Measurements from ENCODE around the gene ADAM19.

Gene ADAM19

DNA sequence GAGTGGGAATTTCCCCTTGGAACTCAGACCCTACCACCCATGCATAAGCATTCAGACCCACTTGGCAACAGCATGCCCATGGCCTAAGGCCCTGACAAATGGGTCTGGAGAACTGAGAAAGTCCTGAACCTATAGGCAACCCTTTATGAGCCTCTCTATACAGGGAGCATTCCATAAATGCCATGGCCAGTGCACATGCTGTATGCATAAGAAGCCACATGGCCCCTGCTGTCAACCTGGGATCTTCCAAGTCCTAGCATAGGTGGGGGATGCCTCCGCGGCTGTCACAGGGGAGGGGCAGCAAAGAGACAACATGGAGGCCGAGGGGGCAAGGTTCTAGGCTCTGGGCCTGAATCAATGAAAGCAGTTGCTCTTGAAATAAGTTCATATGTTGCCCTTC is 123.8 kb downstream of the ADAM19 start:
- DNase-seq (ENCODE audit: low spot score) = no peak
- TF ChIP-seq, protein P1, sequence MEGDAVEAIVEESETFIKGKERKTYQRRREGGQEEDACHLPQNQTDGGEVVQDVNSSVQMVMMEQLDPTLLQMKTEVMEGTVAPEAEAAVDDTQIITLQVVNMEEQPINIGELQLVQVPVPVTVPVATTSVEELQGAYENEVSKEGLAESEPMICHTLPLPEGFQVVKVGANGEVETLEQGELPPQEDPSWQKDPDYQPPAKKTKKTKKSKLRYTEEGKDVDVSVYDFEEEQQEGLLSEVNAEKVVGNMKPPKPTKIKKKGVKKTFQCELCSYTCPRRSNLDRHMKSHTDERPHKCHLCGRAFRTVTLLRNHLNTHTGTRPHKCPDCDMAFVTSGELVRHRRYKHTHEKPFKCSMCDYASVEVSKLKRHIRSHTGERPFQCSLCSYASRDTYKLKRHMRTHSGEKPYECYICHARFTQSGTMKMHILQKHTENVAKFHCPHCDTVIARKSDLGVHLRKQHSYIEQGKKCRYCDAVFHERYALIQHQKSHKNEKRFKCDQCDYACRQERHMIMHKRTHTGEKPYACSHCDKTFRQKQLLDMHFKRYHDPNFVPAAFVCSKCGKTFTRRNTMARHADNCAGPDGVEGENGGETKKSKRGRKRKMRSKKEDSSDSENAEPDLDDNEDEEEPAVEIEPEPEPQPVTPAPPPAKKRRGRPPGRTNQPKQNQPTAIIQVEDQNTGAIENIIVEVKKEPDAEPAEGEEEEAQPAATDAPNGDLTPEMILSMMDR (IDR thresholded peaks at IDR 0.05; ENCODE audit: extremely low read depth, missing control alignments) = no peak

DNA sequence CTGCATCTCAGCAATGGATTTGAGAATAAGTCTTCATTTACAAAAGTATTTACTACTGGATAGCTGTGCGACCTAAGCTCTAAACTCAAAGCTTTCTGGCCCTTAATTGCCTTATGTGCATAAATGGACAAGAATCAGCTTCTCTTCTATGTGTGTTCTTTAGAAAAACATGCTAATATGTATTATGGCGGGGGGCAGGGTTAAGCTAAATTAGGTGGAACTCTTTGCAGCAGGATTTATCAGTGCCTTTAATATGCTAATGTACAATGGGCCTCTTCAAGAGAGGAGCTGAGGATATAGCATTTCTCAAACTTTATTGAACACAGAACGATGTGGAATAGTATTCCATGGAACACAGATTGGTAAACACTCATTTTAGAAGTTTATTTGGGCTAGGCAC is 125.6 kb downstream of the ADAM19 start:
- TF ChIP-seq, protein P1 (IDR thresholded peaks at IDR 0.05; ENCODE audit: extremely low read depth, missing control alignments) = no peak
- no peak for DNase-seq (ENCODE audit: low spot score)

DNA sequence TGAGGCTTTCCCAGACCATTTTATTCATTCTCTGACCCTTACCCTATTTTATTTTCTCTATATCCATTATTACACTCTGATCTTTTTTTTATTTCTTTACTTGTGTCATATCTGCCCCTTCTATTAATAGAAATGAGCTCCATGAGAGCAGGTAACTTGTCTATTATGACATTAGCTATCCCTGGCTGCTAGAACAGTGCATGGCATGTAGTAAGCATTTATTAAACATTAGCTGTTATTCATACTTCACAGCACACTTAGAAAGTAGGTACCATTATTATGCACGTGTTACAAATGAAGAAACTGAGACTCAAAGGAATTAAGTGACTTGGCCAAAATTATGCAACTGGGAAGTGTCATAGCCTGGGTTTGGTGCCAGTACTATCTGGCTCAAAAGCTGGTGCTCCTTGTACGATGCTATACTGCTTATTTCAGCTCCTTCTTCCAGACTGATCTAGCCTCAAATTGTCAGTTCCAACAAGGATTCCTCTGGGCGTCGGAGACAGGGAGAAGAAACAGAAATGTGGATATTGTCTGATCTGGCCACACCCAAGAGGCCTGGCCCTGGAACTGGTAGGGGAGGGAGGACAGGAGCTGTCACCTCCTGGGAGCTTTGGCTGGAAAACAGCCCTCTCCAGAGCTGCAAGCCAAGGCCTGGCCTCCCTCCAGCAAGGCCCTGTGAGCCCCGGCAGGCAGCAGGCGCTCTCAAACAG is 126.4 kb downstream of the ADAM19 start:
- no peak for DNase-seq (ENCODE audit: low spot score)

DNA sequence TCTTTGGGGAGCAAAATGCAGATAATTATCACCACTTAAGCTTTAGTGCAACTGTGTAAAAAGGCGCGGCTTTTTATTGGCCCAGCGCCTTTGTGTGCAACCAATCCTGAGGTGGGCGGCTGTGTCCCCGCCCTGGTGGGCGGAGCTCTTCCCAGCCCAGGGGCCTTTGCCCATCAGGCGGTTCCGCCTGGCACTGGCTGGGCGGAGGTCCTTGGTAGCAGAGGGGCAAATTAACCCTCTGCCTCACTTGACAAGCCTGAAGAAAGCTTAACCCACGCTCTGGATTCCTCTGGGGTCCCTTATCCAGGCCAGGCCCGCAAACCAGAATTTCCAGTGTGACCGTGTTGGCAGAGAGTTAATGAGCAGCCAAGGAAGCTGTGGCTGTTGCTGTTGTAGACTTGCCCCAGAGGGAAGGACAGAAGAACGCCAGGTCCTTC is 128.4 kb downstream of the ADAM19 start:
- DNase-seq (ENCODE audit: low spot score) = no peak
- TF ChIP-seq, protein P1 (IDR thresholded peaks at IDR 0.05; ENCODE audit: extremely low read depth, missing control alignments) = no peak

More for the DNA sequence above, 126.4 kb downstream of the ADAM19 start:
- TF ChIP-seq, protein P1 (IDR thresholded peaks at IDR 0.05; ENCODE audit: extremely low read depth, missing control alignments) = no peak

DNA sequence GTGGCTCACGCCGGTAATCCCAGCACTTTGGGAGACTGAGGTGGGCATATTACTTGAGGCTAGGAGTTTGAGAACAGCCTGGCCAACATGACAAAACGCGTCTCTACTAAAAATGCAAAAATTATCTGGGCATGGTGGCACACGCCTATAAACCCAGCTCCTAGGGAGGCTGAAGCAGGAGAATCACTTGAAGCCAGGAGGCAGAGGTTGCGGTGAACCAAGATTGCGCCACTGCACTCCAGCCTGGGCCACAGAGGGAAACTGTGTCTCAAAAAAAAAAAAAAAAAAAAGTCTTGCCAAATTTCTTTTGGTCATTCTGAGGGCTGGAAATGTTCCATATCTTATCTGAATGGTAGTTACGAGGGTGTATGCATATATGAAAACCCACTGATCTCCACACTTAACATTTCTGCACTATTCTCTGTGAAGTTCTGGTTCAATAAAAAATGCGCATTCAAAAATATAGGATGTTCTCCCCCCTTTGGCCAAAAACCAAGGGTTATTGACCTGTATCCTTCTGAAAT is 129.1 kb downstream of the ADAM19 start:
- DNase-seq (ENCODE audit: low spot score) = no peak
- TF ChIP-seq, protein P1 (IDR thresholded peaks at IDR 0.05; ENCODE audit: extremely low read depth, missing control alignments) = no peak

DNA sequence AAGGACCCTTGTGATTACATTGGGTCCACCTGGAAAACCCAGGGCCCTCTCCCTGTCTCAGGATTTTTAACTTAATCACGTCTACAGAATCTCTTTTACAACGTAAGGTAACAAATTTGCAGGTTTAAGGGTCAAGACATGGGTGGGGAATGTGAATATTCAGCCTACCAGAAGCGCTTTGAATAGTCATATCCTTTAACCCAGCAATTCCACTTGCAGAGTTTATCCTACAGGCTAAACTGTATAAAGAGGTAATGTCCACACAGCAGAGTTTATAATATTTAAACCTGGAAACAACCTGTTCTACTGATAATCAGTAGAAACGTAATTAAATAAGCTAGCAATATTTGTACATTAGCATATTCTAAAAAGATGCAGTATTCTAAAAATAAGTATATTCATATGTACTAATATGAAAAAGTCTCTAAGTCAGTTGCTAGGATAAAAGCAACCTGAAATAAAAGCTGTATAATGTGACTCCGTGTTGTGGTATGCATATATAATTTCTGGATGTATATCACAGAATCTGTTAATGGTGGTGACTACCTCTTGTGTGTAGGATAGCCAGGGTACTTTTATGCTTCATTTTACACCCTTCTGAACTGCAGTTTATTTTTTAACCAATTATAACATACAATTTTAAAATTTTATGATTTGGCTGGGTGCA is 129.7 kb downstream of the ADAM19 start:
- TF ChIP-seq, protein P1 (IDR thresholded peaks at IDR 0.05; ENCODE audit: extremely low read depth, missing control alignments) = no peak
- no peak for DNase-seq (ENCODE audit: low spot score)

DNA sequence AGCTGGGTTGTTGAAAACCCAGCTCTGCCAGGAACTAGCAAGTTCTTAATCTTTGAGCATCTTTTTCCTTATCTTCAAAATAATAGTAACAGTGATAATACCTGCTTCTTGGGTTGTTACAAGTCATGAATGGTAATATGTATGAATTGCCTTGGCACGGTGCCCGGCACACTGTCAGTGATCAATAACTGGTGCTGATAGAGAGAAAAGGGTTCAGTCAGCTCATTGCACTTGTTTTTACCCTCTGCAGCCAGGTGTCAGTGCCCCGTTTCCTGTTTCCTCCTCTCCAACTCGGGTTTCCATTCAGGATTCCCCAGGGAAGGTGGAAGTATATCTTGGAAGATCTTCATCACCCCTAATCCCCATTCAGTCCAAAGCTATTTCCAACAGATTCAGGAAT is 131.4 kb downstream of the ADAM19 start:
- DNase-seq (ENCODE audit: low spot score) = no peak
- TF ChIP-seq, protein P1 (IDR thresholded peaks at IDR 0.05; ENCODE audit: extremely low read depth, missing control alignments) = no peak

All from GM20000 (cell line).